Endothelial cell (in vitro differentiated cells): ENCODE data around the gene TMC5. TPM values are rescaled to one million over a fixed set of nuclear protein-coding genes. Genes with fewer than 3 reads are reported as not detected.
"Not testable (repeated sequence)": the region's sequence is repeated elsewhere in the genome, so short reads cannot be mapped to it uniquely, and the experiment has no call there.

Experiments
- DNase-seq: peaks from one replicate; pipeline ENCODE4 v3.0.0; 2021; ENCODE audit warnings: low spot score
- H3K27ac Mint-ChIP-seq: one replicate; pipeline ENCODE4 v1.8.0; 2021; ENCODE audit warnings: mixed read lengths, inconsistent platforms; ENCODE audit not compliant: unreplicated experiment
- H3K27me3 Mint-ChIP-seq: one replicate; pipeline ENCODE4 v1.8.0; 2021; ENCODE audit warnings: mild to moderate bottlenecking, moderate library complexity, mixed read lengths, inconsistent platforms; ENCODE audit not compliant: unreplicated experiment
- H3K36me3 Mint-ChIP-seq: one replicate; pipeline ENCODE4 v1.8.0; 2021; ENCODE audit warnings: mild to moderate bottlenecking, low read depth, mixed read lengths, inconsistent platforms; ENCODE audit not compliant: unreplicated experiment
- H3K4me1 Mint-ChIP-seq: one replicate; pipeline ENCODE4 v1.8.0; 2021; ENCODE audit warnings: mild to moderate bottlenecking, mixed read lengths, inconsistent platforms; ENCODE audit not compliant: unreplicated experiment
- H3K4me3 Mint-ChIP-seq: one replicate; pipeline ENCODE4 v1.8.0; 2021; ENCODE audit warnings: mild to moderate bottlenecking, mixed read lengths, inconsistent platforms; ENCODE audit not compliant: unreplicated experiment
- H3K9me3 Mint-ChIP-seq: one replicate; pipeline ENCODE4 v1.8.0; 2021; ENCODE audit warnings: mixed read lengths, inconsistent platforms; ENCODE audit not compliant: unreplicated experiment
- CTCF ChIP-seq: fragments of 200-600 bp; sonication (generic); IDR thresholded peaks from one replicate; pipeline ENCODE4 v1.5.0; 2021; ENCODE audit warnings: antibody characterized with exemption; ENCODE audit not compliant: unreplicated experiment
- long read RNA-seq: library from polyadenylated mRNA; unstranded; transcript quantifications from one replicate; pipeline ENCODE4 v2.0.0, GENCODE V29; 2020; ENCODE audit not compliant: unreplicated experiment
- total RNA-seq: library from RNA; stranded (reverse); fragmentation: NEBNext Ultra II Directional; extraction: Animal tissue kit (Norgen Biotek cat#: 25700); gene quantifications from one replicate; pipeline ENCODE4 v1.2.1, GENCODE V29; 2021; ENCODE audit not compliant: unreplicated experiment

The TMC5 gene
- total RNA-seq: 0.69 TPM
- long read RNA-seq, partial matches to known transcripts: 1 of 1 reads
- long read RNA-seq, other reads (novel, unspliced or antisense): 0 of 1 reads

GRCh38 chr16:19417640-19418039, at the start of gene TMC5:
TMC5 (plus strand) TSS chr16:19417883; CDS start chr16:19440039, 22,156 bp downstream.
- H3K36me3 Mint-ChIP-seq: peaks cover 4% of the 10 kb centered on the region
- H3K4me1 Mint-ChIP-seq: no peaks in the 10 kb centered on the region
- no peak for DNase-seq
- peaks cover 3% of the 10 kb centered on the region for H3K9me3 Mint-ChIP-seq
- no peak within 1 kb of the TSS for H3K27ac Mint-ChIP-seq
- no peak within 1 kb of the TSS for H3K4me3 Mint-ChIP-seq
- peaks cover 2% of the 10 kb centered on the region for H3K27me3 Mint-ChIP-seq
- no peak for TF ChIP-seq CTCF

GRCh38 chr16:19372541-19372940, 45.1 kb upstream of the TMC5 start:
- H3K4me1 Mint-ChIP-seq, H3K27ac Mint-ChIP-seq, DNase-seq, H3K36me3 Mint-ChIP-seq, H3K9me3 Mint-ChIP-seq, H3K27me3 Mint-ChIP-seq, H3K4me3 Mint-ChIP-seq: not testable (repeated sequence)

- Mint-ChIP-seq H3K4me3 (no peak overlapping the region), H3K27ac (no peak overlapping the region), H3K4me1 (no peaks in the 10 kb centered on the region), H3K27me3 (no peaks in the 10 kb centered on the region), H3K36me3 (no peaks in the 10 kb centered on the region), H3K9me3 (no peaks in the 10 kb centered on the region)
- DNase-seq: no peak
- TF ChIP-seq CTCF: no peak
Measured at GRCh38 chr16:19374402-19374801, 43.3 kb upstream of the TMC5 start.

GRCh38 chr16:19375561-19376158, 42.0 kb upstream of the TMC5 start:
- peak; percentile 52 for DNase-seq
- no peaks in the 10 kb centered on the region for H3K9me3 Mint-ChIP-seq
- H3K4me3 Mint-ChIP-seq: no peak overlapping the region
- H3K36me3 Mint-ChIP-seq: no peaks in the 10 kb centered on the region
- H3K27ac Mint-ChIP-seq: no peak overlapping the region
- TF ChIP-seq CTCF: peak; percentile 88
- H3K4me1 Mint-ChIP-seq: no peaks in the 10 kb centered on the region
- no peaks in the 10 kb centered on the region for H3K27me3 Mint-ChIP-seq

GRCh38 chr16:19377864-19378263, 39.8 kb upstream of the TMC5 start:
- Mint-ChIP-seq H3K9me3 (no peaks in the 10 kb centered on the region), H3K36me3 (no peaks in the 10 kb centered on the region), H3K4me1 (no peaks in the 10 kb centered on the region), H3K4me3 (no peak overlapping the region), H3K27me3 (no peaks in the 10 kb centered on the region), H3K27ac (no peak overlapping the region)
- TF ChIP-seq CTCF: no peak
- no peak for DNase-seq
